ENCODE results near the gene ADGRB3. TPM values are rescaled to one million over a fixed set of nuclear protein-coding genes. Genes with fewer than 3 reads are reported as not detected.
A peak's percentile ranks its signal among the peaks of the same experiment; 100 is the strongest.

Gene ADGRB3
- total and polyA plus RNA-seq, 8 donors, result 0.19 to 16.0 (median 0.61) TPM; not detected in 1

DNA sequence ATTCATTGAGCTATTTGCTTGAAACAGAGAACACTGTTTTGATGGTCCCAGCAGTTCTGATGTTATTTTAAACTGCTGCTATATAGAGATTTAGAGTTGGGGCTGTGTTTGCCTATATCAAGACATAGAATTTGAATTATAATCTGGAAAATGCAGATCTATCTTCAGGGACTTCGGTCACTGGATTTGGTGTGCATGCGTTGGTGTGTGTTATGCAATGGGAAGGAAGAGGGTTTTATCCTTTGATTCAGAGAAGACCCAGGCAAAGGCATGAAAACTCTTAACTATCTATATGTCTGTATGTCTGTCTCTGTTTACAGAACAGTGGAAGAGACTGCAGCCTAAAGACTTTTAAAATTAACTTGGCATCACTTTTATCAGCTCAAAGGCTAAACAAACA lies 2.0 kb downstream of the ADGRB3 start:
- peaks cover 4 to 45% (median 29%) of the 10 kb centered on the region in 4 donors for H3K4me1 ChIP-seq
- H3K4me3 ChIP-seq, result no peak overlapping the region
- H3K9me3 ChIP-seq, result no peaks in the 10 kb centered on the region
- peaks cover 0 to 61% (median 28%) of the 10 kb centered on the region in 3 donors for H3K27me3 ChIP-seq
- H3K36me3 ChIP-seq, result no peaks in the 10 kb centered on the region
- TF ChIP-seq POLR2A (IDR thresholded peaks at IDR 0.05) (no peak), EP300 (IDR thresholded peaks at IDR 0.05) (no peak), POLR2AphosphoS5 (IDR thresholded peaks at IDR 0.05) (no peak)
- TF ChIP-seq, protein P1, sequence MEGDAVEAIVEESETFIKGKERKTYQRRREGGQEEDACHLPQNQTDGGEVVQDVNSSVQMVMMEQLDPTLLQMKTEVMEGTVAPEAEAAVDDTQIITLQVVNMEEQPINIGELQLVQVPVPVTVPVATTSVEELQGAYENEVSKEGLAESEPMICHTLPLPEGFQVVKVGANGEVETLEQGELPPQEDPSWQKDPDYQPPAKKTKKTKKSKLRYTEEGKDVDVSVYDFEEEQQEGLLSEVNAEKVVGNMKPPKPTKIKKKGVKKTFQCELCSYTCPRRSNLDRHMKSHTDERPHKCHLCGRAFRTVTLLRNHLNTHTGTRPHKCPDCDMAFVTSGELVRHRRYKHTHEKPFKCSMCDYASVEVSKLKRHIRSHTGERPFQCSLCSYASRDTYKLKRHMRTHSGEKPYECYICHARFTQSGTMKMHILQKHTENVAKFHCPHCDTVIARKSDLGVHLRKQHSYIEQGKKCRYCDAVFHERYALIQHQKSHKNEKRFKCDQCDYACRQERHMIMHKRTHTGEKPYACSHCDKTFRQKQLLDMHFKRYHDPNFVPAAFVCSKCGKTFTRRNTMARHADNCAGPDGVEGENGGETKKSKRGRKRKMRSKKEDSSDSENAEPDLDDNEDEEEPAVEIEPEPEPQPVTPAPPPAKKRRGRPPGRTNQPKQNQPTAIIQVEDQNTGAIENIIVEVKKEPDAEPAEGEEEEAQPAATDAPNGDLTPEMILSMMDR (IDR thresholded peaks at IDR 0.05), result no peak
- H3K27ac ChIP-seq, result no peak overlapping the region
- no peak for DNase-seq
- 57 to 67% (median 60%) methylated on average over 2 of the region's 2 CpGs for WGBS, 5 donors
- intact Hi-C loops (cut with DNase I; ENCODE audit: low total_unique reads), result no loop called here

DNA sequence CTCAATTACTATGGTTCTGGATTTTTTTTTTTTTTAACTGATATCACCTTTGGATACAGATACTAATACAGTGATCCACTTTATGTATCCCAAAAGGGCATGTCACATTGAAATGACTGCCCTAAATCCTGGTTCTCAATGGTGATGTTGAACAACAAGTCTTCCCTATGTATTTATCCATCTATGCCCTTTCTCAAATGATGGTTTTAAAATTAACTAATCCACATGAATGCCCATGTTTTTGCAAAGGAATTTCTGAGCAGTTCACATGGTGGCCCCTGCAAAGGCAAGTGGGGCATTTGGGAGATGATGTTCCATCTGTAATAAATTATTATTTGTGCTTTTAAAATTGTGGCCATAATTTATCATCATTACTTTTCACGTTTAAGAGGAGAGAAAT lies 2.7 kb downstream of the ADGRB3 start:
- WGBS, 5 donors, result 0 to 4% (median 2%) methylated on average over 1 of the region's 1 CpG
- peaks cover 0 to 60% (median 28%) of the 10 kb centered on the region in 3 donors for H3K27me3 ChIP-seq
- no peaks in the 10 kb centered on the region for H3K36me3 ChIP-seq
- no peak overlapping the region for H3K27ac ChIP-seq
- no peak overlapping the region for H3K4me3 ChIP-seq
- intact Hi-C loops (cut with DNase I; ENCODE audit: low total_unique reads), result no loop called here
- DNase-seq, result no peak
- H3K4me1 ChIP-seq, result peaks cover 4 to 45% (median 29%) of the 10 kb centered on the region in 4 donors
- H3K9me3 ChIP-seq, result no peaks in the 10 kb centered on the region
- TF ChIP-seq POLR2AphosphoS5 (IDR thresholded peaks at IDR 0.05), result no peak
- TF ChIP-seq POLR2A (IDR thresholded peaks at IDR 0.05), result no peak
- TF ChIP-seq, protein P1 (IDR thresholded peaks at IDR 0.05), result no peak
- no peak for TF ChIP-seq EP300 (IDR thresholded peaks at IDR 0.05)

DNA sequence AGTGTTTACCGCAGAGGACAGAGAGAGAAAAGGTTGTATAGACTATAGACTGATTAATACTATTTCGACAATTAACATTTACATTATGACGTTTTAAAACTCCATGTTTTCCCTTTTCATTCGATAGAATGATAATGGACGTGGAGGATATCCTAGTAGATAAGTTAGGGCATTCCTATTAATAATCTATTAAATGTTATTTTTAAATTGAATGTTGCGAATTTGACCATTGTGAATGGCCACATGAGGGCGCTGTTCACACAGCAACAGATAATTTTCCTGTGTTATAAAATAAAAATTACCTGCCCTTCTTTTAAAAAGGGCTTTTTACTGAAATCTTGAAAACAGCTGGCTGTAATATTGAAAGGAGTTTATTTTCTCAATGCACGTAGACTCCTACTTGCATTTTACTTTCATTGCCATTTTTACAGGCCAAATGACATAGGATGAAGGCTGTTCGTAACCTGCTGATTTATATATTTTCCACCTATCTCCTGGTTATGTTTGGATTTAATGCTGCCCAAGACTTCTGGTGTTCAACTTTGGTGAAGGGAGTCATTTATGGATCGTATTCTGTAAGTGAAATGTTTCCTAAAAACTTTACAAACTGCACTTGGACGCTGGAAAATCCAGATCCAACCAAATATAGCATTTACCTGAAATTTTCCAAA lies 3.3 kb downstream of the ADGRB3 start:
- TF ChIP-seq, protein P1 (IDR thresholded peaks at IDR 0.05), result peak in 4 of 7 experiments; percentile 33 to 84 (median 54)
- no peak for TF ChIP-seq POLR2A (IDR thresholded peaks at IDR 0.05)
- TF ChIP-seq POLR2AphosphoS5 (IDR thresholded peaks at IDR 0.05), result no peak
- TF ChIP-seq EP300 (IDR thresholded peaks at IDR 0.05), result no peak
- peaks cover 0 to 56% (median 28%) of the 10 kb centered on the region in 3 donors for H3K27me3 ChIP-seq
- H3K36me3 ChIP-seq, result no peaks in the 10 kb centered on the region
- H3K9me3 ChIP-seq, result no peaks in the 10 kb centered on the region
- H3K4me1 ChIP-seq, result peaks cover 4 to 45% (median 29%) of the 10 kb centered on the region in 4 donors
- WGBS, 5 donors, result 26 to 29% (median 27%) methylated on average over 11 of the region's 11 CpGs
- peak; percentile 36 to 79 for DNase-seq
- no peak overlapping the region for H3K4me3 ChIP-seq
- no peak overlapping the region for H3K27ac ChIP-seq
- intact Hi-C loops (cut with DNase I; ENCODE audit: low total_unique reads), result no loop called here

DNA sequence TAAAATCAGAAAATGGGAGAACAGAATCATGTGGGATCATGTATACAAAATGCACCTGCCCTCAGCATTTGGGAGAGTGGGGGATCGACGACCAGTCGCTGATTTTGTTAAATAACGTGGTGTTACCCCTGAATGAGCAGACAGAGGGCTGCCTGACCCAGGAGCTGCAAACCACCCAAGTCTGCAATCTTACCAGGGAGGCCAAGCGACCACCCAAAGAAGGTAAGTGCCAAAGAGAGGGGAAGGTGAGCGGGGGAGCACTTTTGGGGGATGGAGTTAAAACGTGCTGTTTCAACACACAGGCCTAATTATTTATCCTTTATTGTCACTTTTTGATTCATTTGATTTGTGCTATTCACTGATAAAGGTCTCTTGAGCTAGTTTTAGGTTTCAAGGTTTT lies 4.1 kb downstream of the ADGRB3 start:
- no peak overlapping the region for H3K4me3 ChIP-seq
- intact Hi-C loops (cut with DNase I; ENCODE audit: low total_unique reads), result no loop called here
- DNase-seq, result no peak
- H3K4me1 ChIP-seq, result peaks cover 2 to 37% (median 25%) of the 10 kb centered on the region in 4 donors
- H3K36me3 ChIP-seq, result no peaks in the 10 kb centered on the region
- H3K9me3 ChIP-seq, result no peaks in the 10 kb centered on the region
- peaks cover 0 to 48% (median 22%) of the 10 kb centered on the region in 3 donors for H3K27me3 ChIP-seq
- no peak overlapping the region for H3K27ac ChIP-seq
- TF ChIP-seq EP300 (IDR thresholded peaks at IDR 0.05) (no peak), POLR2AphosphoS5 (IDR thresholded peaks at IDR 0.05) (no peak), POLR2A (IDR thresholded peaks at IDR 0.05) (no peak)
- TF ChIP-seq, protein P1 (IDR thresholded peaks at IDR 0.05), result no peak
- WGBS, 5 donors, result 45 to 59% (median 55%) methylated on average over 7 of the region's 7 CpGs
